WTC11 (cell line): ENCODE results near the gene CFDP1. TPM values are rescaled to one million over a fixed set of nuclear protein-coding genes. Genes with fewer than 3 reads are reported as not detected.

Source experiments
- ATAC-seq: fragments of 200-7000 bp; cut with Tn5 transposase; 2 replicates; pipeline ENCODE4 v1.10.0; 2021; ENCODE audit warnings: mild to moderate bottlenecking, moderate library complexity
- CTCF ChIA-PET: fragments of 300-600 bp; sonication (Branson Sonifier 250); formaldehyde crosslinking; loops from one replicate; lab custom pipeline; 2021; ENCODE audit warnings: antibody characterized with exemption; lab: Charles Lee
- POLR2A ChIA-PET: fragments of 350-600 bp; sonication (Branson Sonifier 250); formaldehyde crosslinking; loops from one replicate; lab custom pipeline; 2021; ENCODE audit warnings: antibody characterized with exemption; lab: Charles Lee
- DNase-seq: peaks from one replicate; pipeline ENCODE4 v3.0.0; 2021; ENCODE audit warnings: low spot score
- H3K27ac Mint-ChIP-seq: 2 replicates; pipeline ENCODE4 v1.8.0; 2021; ENCODE audit warnings: mixed read lengths
- H3K27me3 Mint-ChIP-seq: 2 replicates; pipeline ENCODE4 v1.8.0; 2021; ENCODE audit warnings: low read depth, mild to moderate bottlenecking, moderate library complexity, mixed read lengths
- H3K36me3 Mint-ChIP-seq: 2 replicates; pipeline ENCODE4 v1.8.0; 2021; ENCODE audit warnings: mixed read lengths
- H3K4me1 Mint-ChIP-seq: 2 replicates; pipeline ENCODE4 v1.8.0; 2022; ENCODE audit warnings: mixed read lengths
- H3K4me3 Mint-ChIP-seq: 2 replicates; pipeline ENCODE4 v1.8.0; 2021; ENCODE audit warnings: mild to moderate bottlenecking, moderate library complexity, mixed read lengths
- H3K9me3 Mint-ChIP-seq: 2 replicates; pipeline ENCODE4 v1.8.0; 2021; ENCODE audit warnings: mixed read lengths
- ATF1 ChIP-seq: sonication (generic); formaldehyde crosslinking; IDR thresholded peaks from 2 replicates; pipeline ENCODE4 v1.8.1; 2023; ENCODE audit warnings: mild to moderate bottlenecking, moderate library complexity, missing genetic modification reagents
- E2F1 ChIP-seq: sonication (generic); formaldehyde crosslinking; IDR thresholded peaks from 2 replicates; pipeline ENCODE4 v1.8.0; 2022; ENCODE audit warnings: mild to moderate bottlenecking, missing genetic modification reagents
- E2F5 ChIP-seq: sonication (generic); formaldehyde crosslinking; IDR thresholded peaks from 2 replicates; pipeline ENCODE4 v1.8.1; 2022; ENCODE audit warnings: mild to moderate bottlenecking, moderate library complexity, missing genetic modification reagents
- EMX1 ChIP-seq: fragments of 250-450 bp; sonication (Bioruptor Pico); IDR thresholded peaks from 2 replicates; pipeline ENCODE4 v1.8.0; 2021; ENCODE audit warnings: mild to moderate bottlenecking
- FOXK1 ChIP-seq: sonication (generic); formaldehyde crosslinking; IDR thresholded peaks from 2 replicates; pipeline ENCODE4 v1.8.0; 2022; ENCODE audit warnings: mild to moderate bottlenecking, moderate library complexity, missing genetic modification reagents
- FOXP4 ChIP-seq: sonication (generic); formaldehyde crosslinking; IDR thresholded peaks from 2 replicates; pipeline ENCODE4 v1.8.0; 2022; ENCODE audit warnings: mild to moderate bottlenecking, missing genetic modification reagents
- GRHL2 ChIP-seq: fragments of 250-450 bp; sonication (Bioruptor Pico); IDR thresholded peaks from 2 replicates; pipeline ENCODE4 v1.8.0; 2022; ENCODE audit warnings: mild to moderate bottlenecking, moderate library complexity; ENCODE audit not compliant: insufficient replicate concordance, severe bottlenecking
- HMGXB4 ChIP-seq: sonication (generic); formaldehyde crosslinking; IDR thresholded peaks from 2 replicates; pipeline ENCODE4 v1.8.1; 2023; ENCODE audit warnings: mild to moderate bottlenecking, moderate library complexity, missing genetic modification reagents
- JUN ChIP-seq: sonication (generic); formaldehyde crosslinking; IDR thresholded peaks from 2 replicates; pipeline ENCODE4 v1.8.0; 2023; ENCODE audit warnings: mild to moderate bottlenecking, missing genetic modification reagents
- MXD4 ChIP-seq: fragments of 250-450 bp; sonication (Bioruptor Pico); IDR thresholded peaks from 2 replicates; pipeline ENCODE4 v1.8.0; 2021; ENCODE audit warnings: mild to moderate bottlenecking, moderate library complexity, borderline replicate concordance
- MYBL2 ChIP-seq: sonication (generic); formaldehyde crosslinking; IDR thresholded peaks from 2 replicates; pipeline ENCODE4 v1.8.1; 2023; ENCODE audit warnings: mild to moderate bottlenecking, moderate library complexity, missing genetic modification reagents
- NFATC4 ChIP-seq: fragments of 250-450 bp; sonication (Bioruptor Pico); IDR thresholded peaks from 2 replicates; pipeline ENCODE4 v1.9.0; 2021; ENCODE audit warnings: mild to moderate bottlenecking
- NFE2L1 ChIP-seq: sonication (generic); formaldehyde crosslinking; IDR thresholded peaks from 2 replicates; pipeline ENCODE4 v1.8.1; 2023; ENCODE audit warnings: missing genetic modification reagents
- NFYB ChIP-seq: sonication (generic); formaldehyde crosslinking; conservative IDR thresholded peaks from 2 replicates; pipeline ENCODE4 v1.8.0; 2022; ENCODE audit warnings: low read depth, missing genetic modification reagents
- NR2C2 ChIP-seq: sonication (generic); formaldehyde crosslinking; IDR thresholded peaks from 2 replicates; pipeline ENCODE4 v1.8.0; 2022; ENCODE audit warnings: mild to moderate bottlenecking, missing genetic modification reagents
- PREB ChIP-seq: sonication (generic); formaldehyde crosslinking; IDR thresholded peaks from 2 replicates; pipeline ENCODE4 v1.8.1; 2022; ENCODE audit warnings: mild to moderate bottlenecking, missing genetic modification reagents, moderate library complexity, borderline replicate concordance
- RELA ChIP-seq: sonication (generic); formaldehyde crosslinking; IDR thresholded peaks from 2 replicates; pipeline ENCODE4 v1.8.1; 2022; ENCODE audit warnings: missing genetic modification reagents, mild to moderate bottlenecking, borderline replicate concordance
- ZBTB43 ChIP-seq: sonication (generic); formaldehyde crosslinking; IDR thresholded peaks from 2 replicates; pipeline ENCODE4 v1.8.1; 2023; ENCODE audit warnings: mild to moderate bottlenecking, missing genetic modification reagents
- ZNF317 ChIP-seq: sonication (generic); formaldehyde crosslinking; IDR thresholded peaks from 2 replicates; pipeline ENCODE4 v1.8.1; 2023; ENCODE audit warnings: low read depth, mild to moderate bottlenecking, moderate library complexity, missing genetic modification reagents, borderline replicate concordance
- ZNF423 ChIP-seq: fragments of 250-450 bp; sonication (Bioruptor Pico); IDR thresholded peaks from 2 replicates; pipeline ENCODE4 v2.1.2; 2022; ENCODE audit warnings: mild to moderate bottlenecking, moderate library complexity
- ZNF532 ChIP-seq: fragments of 250-450 bp; sonication (Bioruptor Pico); IDR thresholded peaks from 2 replicates; pipeline ENCODE4 v1.9.0; 2021; ENCODE audit warnings: mild to moderate bottlenecking, borderline replicate concordance
- ZSCAN18 ChIP-seq: fragments of 250-450 bp; sonication (Bioruptor Pico); IDR thresholded peaks from 2 replicates; pipeline ENCODE4 v2.1.2; 2022; ENCODE audit warnings: mild to moderate bottlenecking, moderate library complexity
- total RNA-seq: library from RNA; stranded (reverse); gene quantifications from 3 replicates; pipeline ENCODE4 v1.2.3, GENCODE V29; 2021

Gene CFDP1
- total RNA-seq, 1 experiment from 2014 or later: 79.2 TPM

- peaks cover 83% of the 10 kb centered on the region for H3K4me1 Mint-ChIP-seq
- H3K27ac Mint-ChIP-seq: peak within 1 kb of the TSS; percentile 97
- H3K27me3 Mint-ChIP-seq: no peaks in the 10 kb centered on the region
- DNase-seq: peak; percentile 93
- ATAC-seq: peak; percentile 63
- POLR2A ChIA-PET: interaction anchor here (1.2 to 5.9 kb wide), 4 partner anchors 9 to 23 kb away, joined by 4 to 57 read pairs (median 10); no protein-coding TSS in a partner anchor
- no peaks in the 10 kb centered on the region for H3K9me3 Mint-ChIP-seq
- no peaks in the 10 kb centered on the region for H3K36me3 Mint-ChIP-seq
- CTCF ChIA-PET: interaction anchor here (1.1 to 7.5 kb wide), 3 partner anchors 18 to 134 kb away, joined by 3 to 92 read pairs (median 4); no protein-coding TSS in a partner anchor
- peak within 1 kb of the TSS; percentile 79 for H3K4me3 Mint-ChIP-seq
- TF ChIP-seq NFE2L1 (CRISPR knock-in tag) (no peak), ZNF423 (CRISPR knock-in tag) (peak; percentile 52; the same call in 1 of the 2 replicates), RELA (CRISPR knock-in tag) (no peak), ZBTB43 (CRISPR knock-in tag) (no peak), HMGXB4 (CRISPR knock-in tag) (peak; percentile 43; the same call in 1 of the 2 replicates), ZSCAN18 (CRISPR knock-in tag) (no peak), NFATC4 (CRISPR knock-in tag) (no peak), NR2C2 (CRISPR knock-in tag) (no peak), JUN (CRISPR knock-in tag) (no peak), ATF1 (CRISPR knock-in tag) (0 out of 2 replicates have a peak, but pooled peaks have one; percentile 14), GRHL2 (CRISPR knock-in tag) (no peak), FOXK1 (0 out of 2 replicates have a peak, but pooled peaks have one; percentile 10), ZNF532 (no peak), ZNF317 (CRISPR knock-in tag) (no peak), E2F5 (CRISPR knock-in tag) (no peak), NFYB (peak; percentile 55), MXD4 (CRISPR knock-in tag) (no peak), EMX1 (CRISPR knock-in tag) (peak; percentile 25; the same call in 1 of the 2 replicates), PREB (CRISPR knock-in tag) (no peak), FOXP4 (no peak), E2F1 (no peak), MYBL2 (0 out of 2 replicates have a peak, but pooled peaks have one; percentile 0)
These were observed 181.8 kb downstream of the CFDP1 start, which contains the start of gene BCAR1 for GRCh38 chr16:75251280-75252048. BCAR1 (minus strand) TSS chr16:75251624; CDS start chr16:75251482, 142 bp downstream.
